Breast epithelium (tissue), 4 donors: Measurements from ENCODE around the gene TNFRSF25. TPM values are rescaled to one million over a fixed set of nuclear protein-coding genes. Genes with fewer than 3 reads are reported as not detected.

Source experiments
- DNase-seq, 2 donors: peaks; one replicate each; pipeline ENCODE4 v3.0.0-alpha.2; 2019; ENCODE audit warnings: low spot score in 2 of 2
- H3K27ac ChIP-seq, 2 donors: fragments of 200-600 bp; sonication (generic) in 1 of 2; one replicate each; pipeline ENCODE4 v1.5.1; 2016 to 2019; ENCODE audit warnings: mild to moderate bottlenecking in 1 of 2
- H3K27me3 ChIP-seq, 2 donors: fragments of 200-600 bp; sonication (generic) in 1 of 2; one replicate each; pipeline versions ENCODE4 v1.5.1 to v1.6.0; 2017 to 2019; ENCODE audit warnings: control low read depth in 1 of 2, mild to moderate bottlenecking in 1 of 2
- H3K36me3 ChIP-seq: fragments of 200-600 bp; one replicate; pipeline ENCODE4 v1.5.1; 2019
- H3K4me1 ChIP-seq, 2 donors: fragments of 200-600 bp; sonication (generic); one replicate each; pipeline ENCODE4 v1.5.1; 2016 to 2019; ENCODE audit warnings: control low read depth in 1 of 2
- H3K4me3 ChIP-seq, 3 donors: fragments of 200-600 bp; sonication (generic); 1 replicate in 2 of 3; 2 replicates in 1 of 3; pipeline ENCODE4 v1.5.1; 2016 to 2019; ENCODE audit warnings: mild to moderate bottlenecking in 3 of 3, moderate library complexity in 2 of 3
- H3K9me3 ChIP-seq, 2 donors: fragments of 200-600 bp; sonication (generic) in 1 of 2; one replicate each; pipeline ENCODE4 v1.5.1; 2016 to 2019; ENCODE audit warnings: control low read depth in 1 of 2
- CTCF ChIP-seq, 3 donors: fragments of 450-650 bp; IDR thresholded peaks; one replicate each; pipeline ENCODE4 v1.5.1; 2016 to 2017; ENCODE audit warnings: antibody characterized with exemption in 3 of 3, mild to moderate bottlenecking in 3 of 3, moderate library complexity in 3 of 3
- POLR2A ChIP-seq: fragments of 450-650 bp; IDR thresholded peaks from one replicate; pipeline ENCODE4 v1.6.1; 2016; ENCODE audit warnings: antibody characterized with exemption, mild to moderate bottlenecking, moderate library complexity
- POLR2AphosphoS5 ChIP-seq, 3 donors: sonication (generic); formaldehyde crosslinking; IDR thresholded peaks; one replicate each; pipeline ENCODE4 v1.6.1; 2017; ENCODE audit warnings: antibody characterized with exemption in 3 of 3
- intact Hi-C: fragments of 100-400 bp; cut with DNase I; formaldehyde crosslinking; loops from one replicate; pipeline ENCODE4 v1.15.1; 2023; ENCODE audit warnings: low total_unique reads
- total RNA-seq, 3 donors: library from RNA; depleted of rRNA; stranded (reverse); fragments of >200 nt; gene quantifications; one replicate each; pipeline ENCODE4 v1.1.0, GENCODE V29; 2016

The TNFRSF25 gene
- total RNA-seq = 10 to 100 TPM in 2 of 3 donors, 1 to 10 TPM in 1; 3.8 to 13.1 (median 12.4) TPM

GRCh38 chr1:6466023-6466422 is at the start of gene TNFRSF25:
Gene TNFRSF25 (minus strand): TSS chr1:6466173. CDS start chr1:6466107, 66 bp downstream.
- no peaks in the 10 kb centered on the region for H3K4me1 ChIP-seq
- no peaks in the 10 kb centered on the region for H3K27me3 ChIP-seq
- no peak for DNase-seq
- no peak within 1 kb of the TSS for H3K27ac ChIP-seq
- intact Hi-C loops = no loop called here
- H3K9me3 ChIP-seq = no peaks in the 10 kb centered on the region
- no peak within 1 kb of the TSS for H3K4me3 ChIP-seq
- H3K36me3 ChIP-seq = no peaks in the 10 kb centered on the region
- TF ChIP-seq CTCF (IDR thresholded peaks at IDR 0.05) = no peak
- no peak for TF ChIP-seq POLR2AphosphoS5 (IDR thresholded peaks at IDR 0.05)
- no peak for TF ChIP-seq POLR2A

- Histone ChIP-seq H3K9me3 (no peaks in the 10 kb centered on the region), H3K27ac (no peak overlapping the region), H3K27me3 (no peaks in the 10 kb centered on the region), H3K4me3 (no peak overlapping the region), H3K4me1 (peaks cover 6 to 19% of the 10 kb centered on the region in 2 donors), H3K36me3 (no peaks in the 10 kb centered on the region)
- TF ChIP-seq POLR2A (no peak), POLR2AphosphoS5 (IDR thresholded peaks at IDR 0.05) (no peak), CTCF (IDR thresholded peaks at IDR 0.05) (no peak)
- intact Hi-C loops = no loop called here
- no peak for DNase-seq
Measured at GRCh38 chr1:6515771-6516170, 49.8 kb upstream of the TNFRSF25 start.

- H3K27ac ChIP-seq = peak overlapping the region; percentile 64
Measured at GRCh38 chr1:6513320-6513801, 47.4 kb upstream of the TNFRSF25 start.

GRCh38 chr1:6512908-6513280 is 46.9 kb upstream of the TNFRSF25 start:
- peaks cover 0 to 6% of the 10 kb centered on the region in 2 donors for H3K4me1 ChIP-seq
- no peaks in the 10 kb centered on the region for H3K27me3 ChIP-seq
- TF ChIP-seq CTCF (IDR thresholded peaks at IDR 0.05) (no peak), POLR2A (no peak), POLR2AphosphoS5 (IDR thresholded peaks at IDR 0.05) (no peak)
- H3K36me3 ChIP-seq = no peaks in the 10 kb centered on the region
- H3K4me3 ChIP-seq = no peak overlapping the region
- DNase-seq = no peak
- intact Hi-C loops = no loop called here
- H3K9me3 ChIP-seq = no peaks in the 10 kb centered on the region
- H3K27ac ChIP-seq = peak overlapping the region; percentile 64

More at GRCh38 chr1:6513320-6513801, 47.4 kb upstream of the TNFRSF25 start:
- Histone ChIP-seq H3K4me1 (peaks cover 0 to 6% of the 10 kb centered on the region in 2 donors), H3K9me3 (no peaks in the 10 kb centered on the region), H3K27me3 (no peaks in the 10 kb centered on the region), H3K4me3 (no peak overlapping the region), H3K36me3 (no peaks in the 10 kb centered on the region)
- DNase-seq = peak in 1 of 2 donors; percentile 62
- TF ChIP-seq POLR2AphosphoS5 (IDR thresholded peaks at IDR 0.05) = no peak
- TF ChIP-seq POLR2A = no peak
- TF ChIP-seq CTCF (IDR thresholded peaks at IDR 0.05) = peak in 1 of 3 donors; percentile 17
- intact Hi-C loops = no loop called here

- Histone ChIP-seq H3K9me3 (no peaks in the 10 kb centered on the region), H3K27me3 (no peaks in the 10 kb centered on the region), H3K4me3 (no peak overlapping the region), H3K4me1 (peaks cover 0 to 6% of the 10 kb centered on the region in 2 donors), H3K36me3 (no peaks in the 10 kb centered on the region), H3K27ac (peak overlapping the region in 1 of 2 donors; percentile 64)
- TF ChIP-seq POLR2A (no peak), CTCF (IDR thresholded peaks at IDR 0.05) (no peak), POLR2AphosphoS5 (IDR thresholded peaks at IDR 0.05) (no peak)
- intact Hi-C loops = no loop called here
- no peak for DNase-seq
Measured at GRCh38 chr1:6512245-6512907, 46.4 kb upstream of the TNFRSF25 start.
